K562 (cell line): ENCODE data around the gene CTSF. TPM values are rescaled to one million over a fixed set of nuclear protein-coding genes. Genes with fewer than 3 reads are reported as not detected.
A peak's percentile ranks its signal among the peaks of the same experiment; 100 is the strongest.

Experiments used
- CC2D1A ChIP-seq: fragments of 450-650 bp; IDR thresholded peaks from 2 replicates; pipeline ENCODE4 v1.6.1; 2017; ENCODE audit warnings: mild to moderate bottlenecking
- CREB1 ChIP-seq, 2 experiments: sonication (generic) in 1 of 2; formaldehyde crosslinking in 1 of 2; IDR thresholded peaks; 2 replicates each; pipeline versions ENCODE4 v1.6.1 to v1.8.0; 2012 to 2022; ENCODE audit warnings: inconsistent platforms in 1 of 2, mild to moderate bottlenecking in 1 of 2, missing genetic modification reagents in 1 of 2, moderate library complexity in 1 of 2
- EGR1 ChIP-seq: fragments of 450-650 bp; conservative IDR thresholded peaks from 2 replicates; pipeline ENCODE4 v1.6.1; 2017; ENCODE audit warnings: mild to moderate bottlenecking
- FOS ChIP-seq: IDR thresholded peaks from 3 replicates; pipeline ENCODE4 v1.6.1; 2011; ENCODE audit not compliant: insufficient read length; ENCODE audit errors: extremely low read depth
- FOSL1 ChIP-seq: fragments of 200-800 bp; sonication (Bioruptor generic); conservative IDR thresholded peaks from 2 replicates; pipeline ENCODE4 v1.6.1; 2016; ENCODE audit warnings: missing genetic modification characterization, missing compliant biosample characterization
- FOXK1 ChIP-seq: sonication (generic); formaldehyde crosslinking; IDR thresholded peaks from 2 replicates; pipeline ENCODE4 v1.8.0; 2022; ENCODE audit warnings: missing genetic modification reagents, mild to moderate bottlenecking, borderline replicate concordance
- HNRNPL ChIP-seq: fragments of 200-400 bp; formaldehyde crosslinking; IDR thresholded peaks from 2 replicates; pipeline ENCODE4 v1.6.1; 2017; ENCODE audit warnings: low read depth, mild to moderate bottlenecking, low read length
- HNRNPUL1 ChIP-seq: fragments of 200-400 bp; formaldehyde crosslinking; IDR thresholded peaks from 2 replicates; pipeline ENCODE4 v1.6.1; 2017; ENCODE audit warnings: low read length
- KAT7 ChIP-seq: sonication (generic); formaldehyde crosslinking; IDR thresholded peaks from 2 replicates; pipeline ENCODE4 v1.8.0; 2022; ENCODE audit warnings: missing genetic modification reagents, mild to moderate bottlenecking, borderline replicate concordance
- MITF ChIP-seq: IDR thresholded peaks from 2 replicates; pipeline ENCODE4 v1.6.1; 2014; ENCODE audit warnings: antibody characterized with exemption
- NCOA2 ChIP-seq, 2 experiments: fragments of 450-650 bp; IDR thresholded peaks; 2 replicates each; pipeline ENCODE4 v1.6.1; 2018; ENCODE audit warnings: mild to moderate bottlenecking in 2 of 2, moderate library complexity in 1 of 2; ENCODE audit not compliant: partially characterized antibody in 2 of 2
- NFXL1 ChIP-seq: fragments of 450-650 bp; formaldehyde crosslinking; IDR thresholded peaks from 2 replicates; pipeline ENCODE4 v1.4.0; 2021; ENCODE audit warnings: mild to moderate bottlenecking
- PATZ1 ChIP-seq: fragments of 250-450 bp; sonication (Bioruptor Pico); IDR thresholded peaks from 2 replicates; pipeline ENCODE4 v1.5.0; 2020; ENCODE audit warnings: mild to moderate bottlenecking, borderline replicate concordance
- POLR3A ChIP-seq: IDR thresholded peaks from 2 replicates; pipeline ENCODE4 v1.6.1; 2011; ENCODE audit warnings: borderline replicate concordance, mild to moderate bottlenecking, moderate library complexity; ENCODE audit not compliant: insufficient read length, insufficient read depth; ENCODE audit errors: extremely low read depth
- PRMT5 ChIP-seq: sonication (generic); formaldehyde crosslinking; IDR thresholded peaks from 2 replicates; pipeline ENCODE4 v1.5.0; 2020; ENCODE audit warnings: missing genetic modification reagents
- RNF2 ChIP-seq: sonication (generic); IDR thresholded peaks from 2 replicates; pipeline ENCODE4 v1.6.1; 2016
- SAP30 ChIP-seq: fragments of 200-600 bp; sonication (generic); IDR thresholded peaks from 2 replicates; pipeline ENCODE4 v1.6.1; 2012; ENCODE audit warnings: borderline replicate concordance, low read depth, mild to moderate bottlenecking, moderate library complexity, low read length, control low read depth, inconsistent platforms; ENCODE audit not compliant: insufficient read depth, poor library complexity, severe bottlenecking
- SIN3A ChIP-seq, 2 experiments: fragments of 150-350 bp in 1 of 2; IDR thresholded peaks; 2 replicates each; pipeline ENCODE4 v1.6.1; 2011 to 2016; ENCODE audit warnings: borderline replicate concordance in 2 of 2, low read depth in 2 of 2, low read length in 2 of 2, mild to moderate bottlenecking in 2 of 2, moderate library complexity in 2 of 2; ENCODE audit not compliant: control insufficient read depth in 1 of 2
- TAL1 ChIP-seq: fragments of 450-650 bp; IDR thresholded peaks from 2 replicates; pipeline ENCODE4 v1.6.1; 2016; ENCODE audit warnings: mild to moderate bottlenecking
- TCF3 ChIP-seq: sonication (generic); formaldehyde crosslinking; IDR thresholded peaks from 2 replicates; pipeline ENCODE4 v1.4.0; 2020; ENCODE audit warnings: mild to moderate bottlenecking, missing genetic modification reagents
- XRCC4 ChIP-seq: IDR thresholded peaks from one replicate; pipeline ENCODE4 v1.6.1; 2011; ENCODE audit not compliant: insufficient read depth, insufficient read length; ENCODE audit errors: extremely low read depth
- ZFPM2 ChIP-seq: fragments of 250-450 bp; sonication (Bioruptor Pico); IDR thresholded peaks from 2 replicates; pipeline ENCODE4 v1.5.1; 2022; ENCODE audit warnings: mild to moderate bottlenecking
- polyA plus RNA-seq, 8 experiments: library from polyadenylated mRNA; depleted of rRNA in 4 of 8; stranded (reverse) in 5 of 8; unstranded in 3 of 8; fragments of >200 nt; fragmentation: Nextera tagmentation in 2 of 8; fragmentation: Illumina TruSeq in 1 of 8; extraction: Ambion mirVana in 2 of 8; extraction: Trizol in 1 of 8; gene quantifications; 2 replicates each; pipeline versions ENCODE4 v1.2.1 to v1.2.3, GENCODE V29; 2011 to 2014; ENCODE audit warnings: inconsistent platforms in 1 of 8, missing spikeins in 1 of 8
- total RNA-seq, 7 experiments: library from RNA; depleted of rRNA in 6 of 7; stranded (reverse); fragments of >200 nt in 6 of 7; fragmentation: Illumina TruSeq in 2 of 7; extraction: Trizol in 2 of 7; gene quantifications; 2 replicates each; pipeline versions ENCODE4 v1.2.1 to v1.2.3, GENCODE V29; 2011 to 2021; ENCODE audit warnings: low replicate concordance in 1 of 7
- TF ChIP-seq, protein P1 (sequence below): fragments of 250-450 bp; sonication (Bioruptor Pico); IDR thresholded peaks from 2 replicates; pipeline ENCODE4 v1.6.1; 2021; ENCODE audit warnings: mild to moderate bottlenecking

The CTSF gene
- total and polyA plus RNA-seq, 9 of the 15 experiments (the other 6 are each of a cell fraction or from before 2014, with no cell fraction given) = 0.41 to 10.5 (median 3.8) TPM

GRCh38 chr11:66616379-66617154 lies 48.2 kb upstream of the CTSF start, which contains the start of gene RBM14 (continued):
- TF ChIP-seq MITF (no peak), ZFPM2 (CRISPR knock-in tag) (peak; percentile 32; the same call in 1 of the 2 replicates), PRMT5 (CRISPR knock-in tag) (no peak), SIN3A (IDR thresholded peaks at IDR 0.05; ENCODE audit: borderline replicate concordance in 2 of 2, control insufficient read depth in 1 of 2, low read depth in 2 of 2, low read length in 2 of 2) (peak; percentile 61 to 71; a peak in 2 of 4 replicates), CC2D1A (no peak), TCF3 (CRISPR knock-in tag) (peak; percentile 2), XRCC4 (no peak), NCOA2 (IDR thresholded peaks at IDR 0.05; ENCODE audit: partially characterized antibody in 2 of 2) (no peak), PATZ1 (no peak), CREB1 (IDR thresholded peaks at IDR 0.05) (peak; percentile 86), CREB1 (CRISPR knock-in tag; IDR thresholded peaks at IDR 0.05) (peak; percentile 90), FOS (peak; percentile 96), RNF2 (peak; percentile 84), SAP30 (peak; percentile 55), POLR3A (no peak), NFXL1 (CRISPR knock-in tag) (no peak), HNRNPUL1 (no peak), EGR1 (peak; percentile 81), KAT7 (peak; percentile 94; the same call in 1 of the 2 replicates), FOXK1 (CRISPR knock-in tag) (no peak), TAL1 (no peak), FOSL1 (tag) (peak; percentile 52; the same call in 1 of the 2 replicates), HNRNPL (no peak)
- TF ChIP-seq, protein P1, sequence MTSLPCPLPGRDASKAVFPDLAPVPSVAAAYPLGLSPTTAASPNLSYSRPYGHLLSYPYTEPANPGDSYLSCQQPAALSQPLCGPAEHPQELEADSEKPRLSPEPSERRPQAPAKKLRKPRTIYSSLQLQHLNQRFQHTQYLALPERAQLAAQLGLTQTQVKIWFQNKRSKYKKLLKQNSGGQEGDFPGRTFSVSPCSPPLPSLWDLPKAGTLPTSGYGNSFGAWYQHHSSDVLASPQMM = no peak
